TTC549 (cell line): Measurements from ENCODE around the gene ALG13.
"Not testable (repeated sequence)": the region's sequence is repeated elsewhere in the genome, so short reads cannot be mapped to it uniquely, and the experiment has no call there.

Experiments used
- FAIRE-seq: peaks from 2 replicates; lab custom pipeline; 2012; peaks lifted over from hg19 to GRCh38; lab: Jason Lieb, UNC

Gene ALG13

DNA sequence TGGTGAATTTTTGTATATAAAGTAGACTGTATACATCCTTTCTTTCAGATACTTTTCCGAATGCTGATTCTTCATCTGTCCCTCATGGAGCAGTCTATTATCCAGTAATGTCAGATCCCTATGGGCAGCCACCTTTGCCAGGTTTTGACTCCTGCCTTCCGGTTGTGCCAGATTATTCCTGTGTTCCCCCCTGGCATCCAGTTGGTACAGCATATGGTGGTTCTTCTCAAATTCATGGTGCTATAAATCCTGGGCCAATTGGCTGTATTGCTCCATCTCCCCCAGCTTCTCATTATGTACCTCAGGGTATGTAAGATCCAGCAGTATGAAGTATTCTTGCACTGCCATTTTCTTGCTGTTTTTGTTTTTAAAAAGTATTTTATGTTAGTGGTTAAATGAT is 78.7 kb downstream of the ALG13 start:
- no peak for FAIRE-seq

DNA sequence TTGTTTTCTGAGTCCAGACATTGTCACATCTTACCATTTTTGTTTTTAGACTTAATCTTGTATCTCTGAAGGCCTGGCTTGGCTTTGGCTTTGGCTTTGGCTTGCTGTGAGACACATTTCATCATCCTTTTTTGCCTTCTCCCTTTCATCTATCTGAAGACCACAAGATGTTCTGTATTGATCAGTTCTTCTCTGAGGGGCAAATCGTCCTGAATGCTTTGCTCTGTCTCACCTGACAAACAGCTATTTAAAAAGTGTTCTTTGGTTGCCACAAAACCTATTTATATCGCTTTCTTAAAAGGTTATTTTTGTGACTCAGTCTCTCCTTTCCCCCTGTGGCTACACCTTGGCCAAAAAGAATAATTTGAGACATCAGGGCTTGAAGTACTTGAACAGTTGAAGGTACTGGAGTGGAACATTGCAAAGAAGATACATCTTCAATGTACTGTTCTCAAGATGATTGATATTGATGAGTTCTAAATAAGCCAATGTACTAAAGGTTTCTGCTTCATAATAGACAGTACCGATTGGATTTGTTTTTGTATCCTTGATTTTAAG is 80.7 kb downstream of the ALG13 start:
- FAIRE-seq: no peak

DNA sequence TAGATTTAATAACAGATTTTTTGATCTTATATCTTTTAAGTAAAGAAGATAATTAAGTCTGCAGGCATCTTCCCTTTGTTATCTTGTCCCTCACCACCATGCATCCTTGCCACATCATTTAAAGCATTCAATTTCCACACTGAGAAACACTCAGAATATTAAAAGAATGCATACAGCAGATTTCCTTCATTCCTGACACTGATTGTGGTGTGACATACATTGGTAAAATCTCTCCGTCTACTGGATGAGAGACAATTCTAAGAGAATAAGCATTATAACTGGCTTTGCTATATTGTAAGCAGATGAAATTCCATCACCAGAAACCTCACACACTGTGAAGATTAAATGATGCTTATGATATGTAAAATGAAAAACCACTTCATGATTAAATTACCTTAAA is 97.6 kb downstream of the ALG13 start:
- no peak for FAIRE-seq

DNA sequence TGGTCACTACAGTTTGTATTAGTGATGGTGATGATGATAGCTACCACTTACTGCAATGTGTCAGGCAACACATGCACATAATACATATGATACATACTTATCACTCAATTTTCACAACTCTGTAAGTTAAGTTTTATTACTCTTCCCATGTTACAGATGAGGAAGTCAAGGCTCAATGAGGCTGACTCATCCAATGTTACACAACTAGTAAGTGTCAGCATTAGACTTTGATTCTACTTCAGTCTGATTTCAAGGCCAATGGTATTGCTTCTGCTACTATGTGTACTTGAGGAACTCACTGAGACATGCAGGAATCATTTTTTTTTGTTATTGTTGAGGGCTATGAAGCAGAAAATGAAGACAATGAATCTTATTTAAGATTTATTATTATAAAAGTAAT is 98.6 kb downstream of the ALG13 start:
- no peak for FAIRE-seq

DNA sequence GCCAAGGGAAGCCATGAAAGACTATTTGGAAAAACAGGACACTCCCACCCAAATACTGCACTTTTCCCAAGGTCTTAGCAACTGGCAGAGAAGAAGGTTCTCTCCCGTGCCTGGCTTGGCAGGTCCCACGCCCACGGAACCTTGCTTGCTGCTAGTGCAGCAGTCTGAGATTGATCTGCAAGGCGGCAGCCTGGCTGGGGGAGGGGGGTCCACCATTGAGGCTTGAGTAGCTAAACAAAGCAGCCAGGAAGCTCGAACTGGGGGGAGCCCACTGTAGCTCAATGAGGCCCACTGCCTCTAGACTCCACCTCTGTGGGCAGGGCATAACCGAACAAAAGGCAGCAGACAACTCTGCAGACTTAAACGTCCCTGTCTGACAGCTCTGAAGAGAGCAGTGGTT is 103.7 kb downstream of the ALG13 start:
- FAIRE-seq: no peak

DNA sequence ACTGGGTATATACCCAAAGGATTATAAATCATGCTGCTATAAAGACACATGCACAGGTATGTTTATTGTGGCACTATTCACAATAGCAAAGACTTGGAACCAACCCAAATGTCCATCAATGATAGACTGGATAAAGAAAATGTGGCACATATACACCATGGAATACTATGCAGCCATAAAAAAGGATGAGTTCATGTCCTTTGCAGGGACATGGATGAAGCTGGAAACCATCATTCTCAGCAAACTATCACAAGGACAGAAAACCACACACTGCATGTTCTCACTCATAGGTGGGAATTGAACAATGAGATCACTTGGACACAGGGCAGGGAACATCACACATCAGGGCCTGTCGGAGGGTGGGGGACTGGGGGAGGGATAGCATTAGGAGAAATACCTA is 109.1 kb downstream of the ALG13 start:
- not testable (repeated sequence) for FAIRE-seq
